Measurements from ENCODE around the gene CCBE1.

DNA sequence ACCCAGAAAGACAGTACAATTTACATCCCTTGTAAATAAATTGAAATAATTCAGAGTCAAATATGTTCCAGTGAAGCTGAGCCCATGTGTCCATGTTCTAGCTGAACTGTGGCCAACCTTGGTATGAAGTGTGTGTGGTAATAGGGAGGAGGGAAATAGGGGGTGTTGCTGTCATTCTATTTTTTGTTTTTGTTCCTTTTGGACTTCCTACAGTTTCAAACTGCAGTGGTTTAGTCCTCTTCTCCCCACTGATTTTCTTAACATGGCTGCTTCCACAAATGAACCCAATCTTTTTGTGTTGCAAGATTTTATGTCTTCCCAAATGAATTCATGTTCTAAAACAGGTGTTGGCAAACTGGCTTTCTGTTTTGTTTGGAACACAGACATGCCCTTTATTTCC lies 156.9 kb downstream of the CCBE1 start:
- TF ChIP-seq, protein P1, sequence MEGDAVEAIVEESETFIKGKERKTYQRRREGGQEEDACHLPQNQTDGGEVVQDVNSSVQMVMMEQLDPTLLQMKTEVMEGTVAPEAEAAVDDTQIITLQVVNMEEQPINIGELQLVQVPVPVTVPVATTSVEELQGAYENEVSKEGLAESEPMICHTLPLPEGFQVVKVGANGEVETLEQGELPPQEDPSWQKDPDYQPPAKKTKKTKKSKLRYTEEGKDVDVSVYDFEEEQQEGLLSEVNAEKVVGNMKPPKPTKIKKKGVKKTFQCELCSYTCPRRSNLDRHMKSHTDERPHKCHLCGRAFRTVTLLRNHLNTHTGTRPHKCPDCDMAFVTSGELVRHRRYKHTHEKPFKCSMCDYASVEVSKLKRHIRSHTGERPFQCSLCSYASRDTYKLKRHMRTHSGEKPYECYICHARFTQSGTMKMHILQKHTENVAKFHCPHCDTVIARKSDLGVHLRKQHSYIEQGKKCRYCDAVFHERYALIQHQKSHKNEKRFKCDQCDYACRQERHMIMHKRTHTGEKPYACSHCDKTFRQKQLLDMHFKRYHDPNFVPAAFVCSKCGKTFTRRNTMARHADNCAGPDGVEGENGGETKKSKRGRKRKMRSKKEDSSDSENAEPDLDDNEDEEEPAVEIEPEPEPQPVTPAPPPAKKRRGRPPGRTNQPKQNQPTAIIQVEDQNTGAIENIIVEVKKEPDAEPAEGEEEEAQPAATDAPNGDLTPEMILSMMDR (IDR thresholded peaks at IDR 0.05): no peak
- no peak for TF ChIP-seq POLR2A (IDR thresholded peaks at IDR 0.05)
